ENCODE data around the gene TMEM259.

Gene TMEM259

DNA sequence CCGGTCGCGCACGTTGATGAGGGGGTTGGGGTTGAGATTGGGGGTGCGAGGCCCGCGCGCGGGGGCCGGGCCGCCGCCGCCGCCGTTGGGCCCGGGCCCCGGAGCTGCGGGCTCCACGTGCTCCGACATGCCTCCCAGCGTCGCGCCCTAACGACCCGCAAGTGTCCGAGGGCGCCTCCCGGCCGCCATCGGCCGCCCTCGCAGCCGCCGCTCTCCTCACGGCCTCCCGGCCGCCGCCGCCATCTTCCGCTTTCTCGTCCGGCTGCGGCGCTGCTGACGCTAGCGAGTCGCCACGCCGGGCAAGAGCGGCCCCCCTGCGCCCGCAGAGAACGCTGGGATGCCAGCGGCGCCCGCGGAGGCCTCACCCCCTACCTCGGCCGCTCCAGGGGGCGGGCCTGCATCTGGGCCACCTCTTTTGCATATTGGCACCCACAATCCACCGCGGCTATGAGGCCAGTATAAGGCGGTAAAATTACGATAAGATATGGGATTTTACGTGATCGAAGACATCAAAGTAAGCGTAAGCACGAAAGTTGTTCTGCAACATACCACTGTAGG, at the start of gene TMEM259:
TMEM259 (minus strand) TSS at position 256 of the 558 bp plus-strand sequence; CDS start at position 129, 127 bp downstream.
- no peak for FAIRE-seq

DNA sequence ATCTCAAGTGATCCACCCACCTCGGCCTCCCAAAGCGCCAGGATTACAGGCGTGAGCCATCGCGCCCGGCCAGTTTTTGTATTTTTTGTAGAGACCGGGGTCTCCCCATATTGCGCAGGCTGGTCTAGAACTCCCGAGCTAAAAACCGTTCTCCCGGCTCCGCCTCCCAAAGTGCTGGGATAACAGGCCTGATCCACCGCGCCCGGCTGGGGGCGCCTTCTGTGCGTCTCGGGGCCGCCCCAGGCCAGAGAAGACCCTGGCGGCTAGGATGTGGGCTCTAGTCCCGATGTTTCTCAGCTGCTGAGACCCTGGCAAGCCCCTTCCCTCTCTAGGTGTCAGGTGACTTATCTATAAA, 49.6 kb upstream of the TMEM259 start:
- no peak for FAIRE-seq

DNA sequence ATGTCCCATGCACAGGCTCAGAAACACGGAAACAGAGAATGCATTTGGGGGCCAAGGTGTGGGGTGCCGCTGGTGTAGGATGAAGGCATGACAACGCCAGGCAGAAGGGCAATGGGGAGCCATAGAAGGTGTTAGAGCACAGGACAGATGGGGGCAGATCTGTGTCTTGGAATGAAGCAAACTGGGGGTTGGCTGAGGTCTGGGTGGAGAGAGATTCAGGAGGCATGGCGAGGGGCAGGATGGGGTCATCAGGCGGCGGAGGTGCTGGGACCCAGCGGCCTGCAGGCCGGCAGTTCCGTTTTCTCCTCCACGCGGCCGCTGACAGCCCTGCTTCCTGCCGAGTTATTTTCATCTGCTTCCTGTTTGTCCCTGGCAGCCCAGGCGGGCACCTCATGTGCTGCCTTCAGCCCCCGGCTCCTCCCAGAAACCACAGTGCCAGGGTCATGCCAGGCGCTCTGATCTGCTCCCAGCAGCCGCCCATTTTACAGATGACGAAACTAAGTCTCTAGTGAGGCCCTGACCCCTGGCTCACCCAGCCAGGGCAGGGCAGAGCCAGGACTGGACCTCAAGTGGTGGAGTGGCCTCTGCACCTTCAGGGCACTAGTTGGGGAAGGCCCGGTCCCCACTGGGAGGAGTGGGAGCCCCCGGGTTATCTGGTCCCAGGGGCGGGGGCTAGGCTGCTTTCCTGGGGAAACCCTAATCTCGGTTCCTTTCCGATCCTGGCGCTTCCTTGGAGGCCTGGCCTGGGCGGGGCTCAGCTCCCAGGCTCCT, 48.3 kb upstream of the TMEM259 start:
- no peak for FAIRE-seq

DNA sequence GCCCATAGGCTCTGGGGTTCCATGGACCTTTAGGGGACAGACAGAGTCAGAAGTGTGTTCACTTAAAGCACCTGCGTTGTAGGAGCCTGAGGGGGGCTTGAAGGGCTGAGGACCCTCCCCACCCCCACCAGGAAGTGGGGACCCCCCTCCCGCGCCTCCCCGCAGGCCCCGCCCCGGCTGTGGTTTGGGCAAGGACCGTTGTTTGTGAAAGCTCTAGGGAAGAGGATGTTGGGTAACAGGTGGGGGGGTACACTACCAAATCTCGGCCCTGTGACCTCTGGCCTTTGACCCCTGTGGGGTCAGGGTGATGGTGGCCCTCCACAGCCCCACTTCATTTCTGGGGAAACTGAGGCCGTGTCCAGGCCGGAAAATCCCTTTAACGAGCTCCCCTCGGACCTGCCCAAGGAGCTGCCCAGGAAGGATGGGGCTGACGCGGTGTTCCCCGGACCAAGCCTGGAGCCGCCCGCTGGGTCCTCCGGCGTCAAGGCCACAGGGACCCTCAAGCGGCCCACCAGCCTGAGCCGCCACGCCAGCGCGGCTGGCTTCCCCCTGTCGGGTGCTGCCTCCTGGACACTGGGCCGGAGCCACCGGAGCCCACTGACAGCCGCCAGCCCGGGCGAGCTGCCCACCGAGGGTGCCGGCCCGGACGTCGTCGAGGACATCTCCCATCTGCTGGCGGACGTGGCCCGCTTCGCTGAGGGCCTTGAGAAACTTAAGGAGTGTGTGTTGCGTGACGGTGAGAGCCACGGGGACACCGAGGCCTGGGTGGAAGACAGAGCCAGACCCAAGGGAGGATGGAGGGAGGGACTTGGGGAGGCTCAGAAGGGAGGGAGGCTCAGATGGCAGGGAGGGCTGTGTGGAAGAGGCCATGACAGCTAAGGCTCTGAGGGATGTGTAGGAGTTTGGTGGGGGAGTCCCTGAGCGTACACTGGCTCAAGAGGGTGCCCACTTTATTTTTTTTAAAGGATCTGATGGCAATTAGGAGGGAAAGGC, 47.4 kb upstream of the TMEM259 start:
- FAIRE-seq = no peak

DNA sequence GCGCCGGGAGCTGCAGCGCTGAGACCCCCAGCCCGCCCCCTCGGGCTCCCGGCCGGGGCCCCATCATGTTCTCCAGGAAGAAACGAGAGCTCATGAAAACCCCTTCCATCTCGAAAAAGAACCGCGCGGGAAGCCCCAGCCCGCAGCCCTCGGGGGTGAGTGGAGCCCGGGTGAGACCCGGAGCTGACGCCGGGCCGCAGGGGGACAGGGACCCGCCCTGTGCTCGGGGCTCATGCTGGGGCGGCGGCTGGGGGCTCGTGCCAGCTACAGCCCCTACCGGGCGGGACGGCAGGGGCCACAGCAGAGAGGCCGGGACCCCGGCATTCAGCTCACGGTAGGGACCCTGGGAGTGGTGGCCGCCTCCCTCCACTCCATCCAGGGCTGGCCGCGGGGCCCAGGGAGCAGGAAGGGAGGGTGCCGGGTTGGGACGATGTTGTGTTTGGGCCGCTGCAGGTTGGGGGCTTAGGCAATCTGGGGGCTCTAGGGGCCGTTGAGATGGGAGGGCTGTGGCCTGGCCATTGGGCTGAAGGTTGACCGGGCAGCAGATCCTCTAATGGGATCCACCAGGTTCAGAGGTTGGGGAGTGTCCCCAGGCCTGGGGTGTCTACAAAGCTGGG, 46.5 kb upstream of the TMEM259 start:
- no peak for FAIRE-seq

DNA sequence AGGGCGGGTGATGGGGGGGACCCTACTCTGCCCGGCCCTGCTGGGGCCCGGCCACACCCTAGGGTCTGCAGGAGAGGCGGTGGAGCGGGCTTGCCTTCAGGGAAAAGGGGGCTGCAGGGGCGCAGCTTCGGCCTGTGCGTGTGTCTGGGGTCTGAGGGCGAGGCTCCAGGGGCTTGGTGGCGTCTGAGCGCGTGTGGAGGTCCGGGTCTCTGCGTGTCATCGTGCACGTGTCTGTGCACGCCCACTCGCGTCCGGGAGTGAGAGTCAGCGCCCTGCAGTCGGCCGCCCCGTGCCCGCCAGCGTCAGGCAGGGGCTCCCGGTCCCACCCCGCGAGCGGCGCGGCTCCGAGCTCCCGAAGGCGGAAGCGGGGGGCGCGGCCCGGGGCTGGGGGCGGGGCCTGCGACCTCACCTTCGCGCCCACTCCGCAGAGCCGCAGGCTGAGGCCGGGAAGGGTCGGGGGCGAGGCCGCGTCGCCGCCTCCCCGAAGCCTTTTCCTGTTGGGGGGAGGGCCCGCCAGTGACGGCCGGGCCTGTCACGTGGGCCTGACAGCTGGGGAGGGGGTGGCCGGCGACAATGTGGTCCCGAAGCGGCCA, 45.9 kb upstream of the TMEM259 start, which contains the start of gene ARHGAP45:
ARHGAP45 (plus strand) TSS at position 420 of the 593 bp plus-strand sequence. CDS start 239 bp downstream, outside the sequence.
- FAIRE-seq = no peak

DNA sequence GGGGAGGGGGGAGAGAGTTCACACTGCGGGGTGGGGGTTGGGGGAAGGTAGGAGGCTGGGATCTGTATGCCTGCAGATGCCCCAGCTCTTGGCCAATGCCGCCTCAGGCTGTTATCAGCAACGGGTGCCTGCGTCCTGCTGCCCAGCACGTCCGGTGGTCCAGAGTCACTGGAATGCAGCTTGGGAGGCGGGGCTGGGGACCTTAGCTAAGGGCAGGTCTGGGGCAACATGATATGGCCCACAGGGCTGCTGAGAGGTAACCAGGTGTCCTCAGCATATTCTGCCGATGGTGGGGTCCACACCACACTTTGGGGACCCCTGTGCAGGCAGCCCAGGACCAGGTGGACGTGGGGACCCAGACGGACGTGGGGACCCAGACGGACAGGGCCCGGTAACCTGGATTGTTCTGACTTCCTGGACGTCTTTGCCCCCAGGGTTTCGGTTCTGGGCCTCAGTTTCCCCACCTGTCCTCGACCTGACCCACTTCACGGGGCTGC, 45.4 kb upstream of the TMEM259 start:
- FAIRE-seq = no peak

DNA sequence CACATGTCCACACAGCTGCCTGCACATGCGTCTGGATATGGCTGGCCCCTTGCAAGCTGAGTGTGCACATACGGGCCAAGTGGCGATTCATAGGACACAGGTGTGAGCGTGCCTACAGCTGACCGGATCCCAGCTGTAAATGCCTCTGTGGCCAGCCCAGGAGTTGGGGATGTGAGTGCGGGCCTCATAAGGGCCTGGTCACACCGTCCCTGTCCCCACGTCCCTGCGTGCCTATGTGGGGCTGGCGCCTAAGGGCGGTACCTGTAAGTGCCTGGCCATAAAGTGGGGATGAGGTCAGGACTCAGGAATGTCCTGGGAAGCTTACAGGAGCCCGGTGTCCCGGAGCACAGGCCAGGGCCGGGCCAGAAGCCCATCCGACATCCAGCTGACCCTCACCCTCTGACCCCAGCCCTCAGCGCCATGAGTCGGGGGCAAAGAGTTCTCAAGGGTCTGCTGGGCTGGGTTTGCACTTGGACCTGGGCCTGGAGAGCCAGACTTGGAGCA, 44.7 kb upstream of the TMEM259 start:
- no peak for FAIRE-seq

DNA sequence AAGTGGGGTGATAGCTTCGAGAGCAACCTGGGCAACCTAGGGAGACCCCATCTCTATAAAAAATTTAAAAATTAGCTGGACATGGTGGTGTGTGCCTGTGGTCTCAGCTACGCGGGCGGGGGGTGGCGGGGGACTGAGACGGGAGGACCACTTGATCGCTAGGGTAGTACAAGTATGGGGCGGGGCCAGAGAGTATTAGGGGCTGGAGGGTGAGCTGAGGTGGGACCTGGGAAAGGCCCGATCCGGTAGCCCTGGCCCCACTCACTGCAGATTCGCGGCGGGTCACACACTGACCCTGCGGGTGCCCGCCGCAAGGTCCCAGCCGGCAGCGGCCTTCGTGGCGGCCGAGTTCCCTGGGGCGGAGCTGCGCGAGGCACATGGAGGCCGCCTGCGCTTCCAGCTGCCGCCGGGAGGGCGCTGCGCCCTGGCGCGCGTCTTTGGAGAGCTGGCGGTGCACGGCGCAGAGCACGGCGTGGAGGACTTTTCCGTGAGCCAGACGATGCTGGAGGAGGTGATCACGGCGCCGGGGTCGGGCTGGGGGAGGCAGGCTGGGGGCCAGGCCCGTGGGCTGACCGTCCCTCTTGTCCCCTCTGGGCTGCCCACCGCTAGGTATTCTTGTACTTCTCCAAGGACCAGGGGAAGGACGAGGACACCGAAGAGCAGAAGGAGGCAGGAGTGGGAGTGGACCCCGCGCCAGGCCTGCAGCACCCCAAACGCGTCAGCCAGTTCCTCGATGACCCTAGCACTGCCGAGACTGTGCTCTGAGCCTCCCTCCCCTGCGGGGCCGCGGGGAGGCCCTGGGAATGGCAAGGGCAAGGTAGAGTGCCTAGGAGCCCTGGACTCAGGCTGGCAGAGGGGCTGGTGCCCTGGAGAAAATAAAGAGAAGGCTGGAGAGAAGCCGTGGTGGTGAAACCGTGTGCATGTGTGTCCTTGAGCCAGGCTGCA, 44.0 kb upstream of the TMEM259 start:
- FAIRE-seq = no peak

DNA sequence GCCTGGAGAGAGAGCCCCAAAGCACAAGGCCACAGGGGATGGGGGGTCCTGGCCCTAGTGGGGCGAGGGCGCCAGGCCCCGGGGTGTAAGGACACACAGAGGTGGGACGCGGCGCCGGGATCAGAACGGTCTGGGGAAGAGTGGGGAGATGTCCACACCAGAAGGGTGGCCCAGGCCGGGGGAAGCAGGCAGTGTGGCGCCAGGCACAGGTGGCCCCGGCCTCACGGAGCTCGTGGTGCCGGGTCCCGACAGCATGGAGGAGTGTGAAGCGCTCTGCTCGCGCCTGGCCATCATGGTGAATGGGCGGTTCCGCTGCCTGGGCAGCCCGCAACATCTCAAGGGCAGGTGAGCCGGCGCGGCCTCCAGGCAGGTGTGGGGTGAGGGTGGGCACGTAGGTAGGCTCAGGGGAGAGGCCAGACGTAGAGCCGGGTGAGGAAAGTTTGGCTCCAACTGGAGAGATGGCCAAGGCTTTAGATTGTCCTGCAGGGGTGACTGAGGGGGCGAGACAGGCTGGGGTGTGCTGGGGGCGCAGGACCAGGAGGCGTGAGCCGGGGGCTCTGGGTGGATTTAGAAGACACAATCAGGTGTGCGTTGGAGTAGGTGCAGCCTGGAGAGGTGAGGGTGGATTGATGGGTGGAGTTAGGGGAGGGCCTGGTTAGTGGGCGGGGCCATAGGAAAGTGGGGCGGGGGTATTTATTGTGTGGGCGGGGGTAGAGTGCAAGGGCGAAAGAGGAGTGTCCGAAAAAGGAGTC, 43.2 kb upstream of the TMEM259 start:
- no peak for FAIRE-seq

DNA sequence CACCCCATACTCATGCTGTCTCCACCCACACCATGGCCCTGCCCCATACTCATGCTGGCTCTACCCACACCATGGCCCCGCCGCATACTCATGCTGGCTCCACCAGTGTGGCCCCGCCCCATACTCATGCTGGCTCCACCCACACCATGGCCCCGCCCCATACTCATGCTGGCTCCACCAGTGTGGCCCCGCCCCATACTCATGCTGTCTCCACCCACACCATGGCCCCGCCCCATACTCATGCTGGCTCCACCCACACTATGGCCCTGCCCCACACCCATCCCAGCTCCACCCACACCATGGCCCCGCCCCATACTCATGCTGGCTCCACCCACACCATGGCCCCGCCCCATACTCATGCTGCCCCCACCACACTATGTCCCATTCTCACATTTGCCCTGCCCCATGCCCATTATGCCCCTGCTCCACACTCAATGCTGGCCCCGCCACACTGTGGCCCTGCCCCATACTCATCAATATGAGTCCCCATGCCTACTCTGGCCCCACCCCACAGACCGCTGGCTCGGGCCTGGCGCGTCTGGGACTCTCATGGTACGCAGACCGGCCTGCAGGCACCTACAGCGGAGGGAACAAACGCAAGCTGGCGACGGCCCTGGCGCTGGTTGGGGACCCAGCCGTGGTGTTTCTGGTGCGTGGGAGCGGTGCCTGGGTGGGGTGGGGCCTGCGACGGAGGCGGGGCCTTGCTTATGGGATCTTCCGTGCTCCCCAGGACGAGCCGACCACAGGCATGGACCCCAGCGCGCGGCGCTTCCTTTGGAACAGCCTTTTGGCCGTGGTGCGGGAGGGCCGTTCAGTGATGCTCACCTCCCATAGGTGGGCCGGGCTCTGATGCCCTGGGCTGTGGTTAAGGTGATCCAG, 42.3 kb upstream of the TMEM259 start:
- no peak for FAIRE-seq

DNA sequence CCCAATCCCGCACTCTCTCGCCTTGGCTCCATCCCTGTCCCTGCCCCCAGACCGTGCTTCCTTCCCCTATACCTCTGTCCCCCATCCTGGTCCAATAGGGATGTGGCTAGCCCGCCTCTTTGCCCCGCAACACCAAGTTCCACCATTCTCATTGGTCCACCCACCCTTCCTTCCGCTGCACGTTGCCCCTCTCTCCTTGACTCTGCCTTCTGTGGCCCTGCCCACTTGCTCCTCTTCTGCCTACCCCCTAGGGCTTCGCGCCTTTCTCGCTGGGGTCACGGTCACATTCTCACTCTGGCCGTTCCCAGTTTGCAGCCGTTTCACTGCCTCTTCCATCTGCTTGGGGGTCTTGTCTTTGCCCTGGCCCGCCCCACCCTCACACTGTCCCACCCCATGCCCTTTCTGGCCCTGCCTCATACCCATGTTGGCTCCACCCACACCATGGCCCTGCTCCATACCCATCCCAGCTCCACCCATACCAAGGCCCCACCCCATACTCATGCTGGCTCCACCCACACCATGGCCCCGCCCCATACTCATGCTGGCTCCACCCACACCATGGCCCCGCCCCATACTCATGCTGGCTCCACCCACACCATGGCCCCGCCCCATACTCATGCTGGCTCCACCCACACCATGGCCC, 41.6 kb upstream of the TMEM259 start:
- FAIRE-seq = no peak

DNA sequence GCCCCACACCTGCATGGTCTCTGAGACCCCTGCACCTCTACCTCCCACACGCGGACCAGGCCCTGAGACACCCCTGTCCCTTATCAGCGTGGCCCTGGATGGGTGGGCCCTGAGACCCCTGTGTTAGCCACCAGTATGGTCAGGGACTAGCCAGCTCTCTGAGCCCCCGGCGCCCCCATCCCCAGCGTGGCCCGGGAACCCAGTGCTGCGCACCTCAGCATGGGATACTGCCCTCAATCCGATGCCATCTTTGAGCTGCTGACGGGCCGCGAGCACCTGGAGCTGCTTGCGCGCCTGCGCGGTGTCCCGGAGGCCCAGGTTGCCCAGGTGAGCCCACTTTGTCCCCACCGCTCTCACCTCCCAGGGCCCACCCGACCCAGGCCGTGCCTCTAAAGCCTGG, 41.1 kb upstream of the TMEM259 start:
- FAIRE-seq = no peak

DNA sequence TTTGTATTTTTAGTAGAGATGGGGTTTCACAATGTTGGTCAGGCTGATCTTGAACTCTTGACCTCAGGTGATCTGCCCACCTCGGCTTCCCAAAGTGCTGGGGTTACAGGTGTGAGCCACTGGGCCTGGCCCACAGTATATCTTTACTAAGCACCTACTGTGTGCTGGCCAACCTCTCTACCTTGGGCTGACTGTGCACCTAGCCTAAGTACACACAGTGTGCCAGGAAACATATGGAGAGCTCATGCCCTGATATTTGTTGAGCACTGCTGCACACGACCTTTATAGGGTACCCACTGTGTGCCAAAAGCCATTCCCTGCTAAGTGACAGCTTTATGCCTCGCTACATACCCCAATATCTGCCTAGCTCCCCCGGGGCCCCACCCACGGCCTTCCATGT, 39.8 kb upstream of the TMEM259 start:
- FAIRE-seq = no peak

DNA sequence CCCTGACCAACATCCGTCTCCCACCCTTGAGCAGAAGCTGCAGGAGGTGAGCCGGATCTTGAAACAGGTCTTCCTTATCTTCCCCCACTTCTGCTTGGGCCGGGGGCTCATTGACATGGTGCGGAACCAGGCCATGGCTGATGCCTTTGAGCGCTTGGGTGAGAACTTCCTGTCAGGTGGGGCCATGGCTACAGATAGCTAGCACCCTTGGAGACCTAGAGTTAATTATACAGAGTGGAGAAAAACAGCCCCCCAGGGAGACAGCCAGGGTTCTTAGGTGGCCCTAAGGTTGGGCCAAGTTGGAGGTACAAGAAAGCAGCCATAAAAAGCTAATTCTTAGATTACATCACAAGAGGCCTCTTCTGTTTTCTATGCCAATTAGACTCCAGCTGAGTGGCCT, 37.2 kb upstream of the TMEM259 start:
- FAIRE-seq = no peak

DNA sequence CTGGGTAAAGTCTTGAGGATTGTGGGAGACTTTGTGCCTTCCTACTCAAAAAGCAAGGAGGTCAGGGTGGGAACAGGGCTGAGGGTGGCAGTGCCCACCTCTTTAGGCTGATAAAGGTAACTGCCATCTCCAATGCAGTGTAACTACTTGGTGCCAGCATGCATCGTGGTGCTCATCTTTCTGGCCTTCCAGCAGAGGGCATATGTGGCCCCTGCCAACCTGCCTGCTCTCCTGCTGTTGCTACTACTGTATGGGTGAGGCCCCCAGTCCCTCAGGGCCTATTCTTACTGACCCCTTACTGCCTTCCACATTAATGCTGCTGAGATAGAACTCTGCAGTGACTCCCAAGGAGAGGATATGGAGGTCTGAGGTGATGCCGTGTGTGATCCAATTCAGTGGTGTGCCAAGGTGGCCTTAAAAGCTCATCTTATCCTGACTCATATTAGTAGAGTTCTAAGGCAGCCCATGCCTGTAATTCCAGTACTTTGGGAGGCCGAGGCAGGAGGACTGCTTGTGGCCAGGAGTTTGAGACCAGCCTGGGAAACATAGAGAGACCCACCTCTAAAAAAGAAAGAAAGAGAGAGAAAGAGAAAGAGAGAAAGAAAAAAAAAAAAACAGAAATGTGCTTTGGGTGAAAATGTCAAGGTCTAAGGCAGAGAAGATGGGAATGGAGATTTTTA, 36.4 kb upstream of the TMEM259 start:
- FAIRE-seq = no peak

DNA sequence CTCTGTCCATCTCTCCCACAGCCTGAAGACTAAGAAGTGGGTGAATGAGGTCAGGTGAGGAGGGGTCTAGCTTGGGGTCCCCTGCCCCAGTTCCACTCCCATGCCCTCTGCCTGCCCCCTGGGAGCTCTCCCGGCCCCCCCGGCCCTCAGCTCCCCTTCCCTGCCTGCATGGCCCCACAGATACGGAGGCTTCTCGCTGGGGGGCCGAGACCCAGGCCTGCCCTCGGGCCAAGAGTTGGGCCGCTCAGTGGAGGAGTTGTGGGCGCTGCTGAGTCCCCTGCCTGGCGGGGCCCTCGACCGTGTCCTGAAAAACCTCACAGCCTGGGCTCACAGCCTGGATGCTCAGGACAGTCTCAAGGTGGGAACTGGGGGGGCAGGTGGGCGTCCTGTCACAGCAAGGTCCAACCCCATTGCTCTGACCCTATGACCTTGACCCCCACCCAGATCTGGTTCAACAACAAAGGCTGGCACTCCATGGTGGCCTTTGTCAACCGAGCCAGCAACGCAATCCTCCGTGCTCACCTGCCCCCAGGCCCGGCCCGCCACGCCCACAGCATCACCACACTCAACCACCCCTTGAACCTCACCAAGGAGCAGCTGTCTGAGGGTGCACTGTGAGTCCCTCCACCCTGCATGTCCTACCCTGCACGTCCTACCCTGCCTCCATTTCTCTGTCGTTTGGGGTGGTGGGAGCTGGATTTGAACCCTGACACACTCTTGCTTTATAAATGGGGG, 35.1 kb upstream of the TMEM259 start:
- no peak for FAIRE-seq
